Suprapubic skin (tissue), 3 donors: Measurements from ENCODE around the gene CLEC16A.

Experiments
- POLR2A ChIP-seq, 2 donors: fragments of 450-650 bp; IDR thresholded peaks; one replicate each; pipeline ENCODE4 v1.6.1; 2017; ENCODE audit warnings: antibody characterized with exemption in 2 of 2, mild to moderate bottlenecking in 2 of 2, moderate library complexity in 2 of 2
- TF ChIP-seq, protein P1 (sequence below), 2 donors: fragments of 200-600 bp in 1 of 2; fragments of 450-650 bp in 1 of 2; sonication (generic) in 1 of 2; IDR thresholded peaks; one replicate each; pipeline ENCODE4 v1.5.1; 2016 to 2019; ENCODE audit warnings: antibody characterized with exemption in 2 of 2, mild to moderate bottlenecking in 1 of 2, moderate library complexity in 1 of 2

DNA sequence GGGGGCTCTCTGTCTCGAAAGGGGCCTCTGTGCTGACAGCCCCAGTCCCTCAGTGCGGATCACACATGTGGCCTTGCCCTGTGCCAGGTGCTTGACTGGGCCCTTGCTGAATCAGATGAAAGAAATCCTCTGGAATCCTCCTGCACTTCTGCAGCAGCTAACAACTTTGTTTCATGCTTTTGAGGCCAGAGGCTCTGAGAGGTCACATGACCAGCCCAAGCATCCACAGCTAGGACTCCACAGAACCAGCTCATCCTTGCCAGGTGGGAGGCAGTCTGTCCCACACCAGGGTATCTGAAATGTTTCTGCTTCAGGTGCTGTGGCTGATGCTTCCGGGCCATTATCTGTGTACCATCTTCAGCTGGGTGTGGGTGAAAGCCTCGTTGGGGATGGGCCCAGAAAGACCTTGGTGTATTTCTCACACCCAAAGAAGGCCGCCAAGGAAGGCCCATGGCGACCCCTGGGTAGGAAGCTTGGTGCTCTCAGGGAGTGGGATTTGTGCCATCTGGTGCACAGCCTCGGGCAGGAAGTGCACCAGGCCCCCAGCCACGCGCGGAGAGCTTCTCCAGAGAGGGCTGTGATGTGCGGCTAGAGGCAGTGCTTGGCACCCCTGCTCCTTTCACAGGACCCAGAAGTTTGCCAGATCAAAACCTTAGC, 143.8 kb downstream of the CLEC16A start:
- TF ChIP-seq, protein P1, sequence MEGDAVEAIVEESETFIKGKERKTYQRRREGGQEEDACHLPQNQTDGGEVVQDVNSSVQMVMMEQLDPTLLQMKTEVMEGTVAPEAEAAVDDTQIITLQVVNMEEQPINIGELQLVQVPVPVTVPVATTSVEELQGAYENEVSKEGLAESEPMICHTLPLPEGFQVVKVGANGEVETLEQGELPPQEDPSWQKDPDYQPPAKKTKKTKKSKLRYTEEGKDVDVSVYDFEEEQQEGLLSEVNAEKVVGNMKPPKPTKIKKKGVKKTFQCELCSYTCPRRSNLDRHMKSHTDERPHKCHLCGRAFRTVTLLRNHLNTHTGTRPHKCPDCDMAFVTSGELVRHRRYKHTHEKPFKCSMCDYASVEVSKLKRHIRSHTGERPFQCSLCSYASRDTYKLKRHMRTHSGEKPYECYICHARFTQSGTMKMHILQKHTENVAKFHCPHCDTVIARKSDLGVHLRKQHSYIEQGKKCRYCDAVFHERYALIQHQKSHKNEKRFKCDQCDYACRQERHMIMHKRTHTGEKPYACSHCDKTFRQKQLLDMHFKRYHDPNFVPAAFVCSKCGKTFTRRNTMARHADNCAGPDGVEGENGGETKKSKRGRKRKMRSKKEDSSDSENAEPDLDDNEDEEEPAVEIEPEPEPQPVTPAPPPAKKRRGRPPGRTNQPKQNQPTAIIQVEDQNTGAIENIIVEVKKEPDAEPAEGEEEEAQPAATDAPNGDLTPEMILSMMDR (IDR thresholded peaks at IDR 0.05), result no peak
- no peak for TF ChIP-seq POLR2A (IDR thresholded peaks at IDR 0.05)
